GM18868 (cell line): ENCODE measurements around the gene CRELD2.
A peak's percentile ranks its signal among the peaks of the same experiment; 100 is the strongest.

Experiments used
- ATAC-seq: cut with Tn5 transposase; IDR thresholded peaks from one replicate; pipeline ENCODE4 v1.9.1; 2021; ENCODE audit warnings: mild to moderate bottlenecking, moderate library complexity; ENCODE audit not compliant: unreplicated experiment

Gene CRELD2

GRCh38 chr22:49917974-49918910 is at the start of gene CRELD2, which contains the start of gene ALG12:
Gene CRELD2, plus strand, starts transcription at chr22:49918634. Its CDS starts 136 bp downstream, at chr22:49918770.
Gene ALG12, minus strand, starts transcription at chr22:49918438. Its CDS starts 4,673 bp downstream, at chr22:49913765.
- ATAC-seq = peak; percentile 94

DNA sequence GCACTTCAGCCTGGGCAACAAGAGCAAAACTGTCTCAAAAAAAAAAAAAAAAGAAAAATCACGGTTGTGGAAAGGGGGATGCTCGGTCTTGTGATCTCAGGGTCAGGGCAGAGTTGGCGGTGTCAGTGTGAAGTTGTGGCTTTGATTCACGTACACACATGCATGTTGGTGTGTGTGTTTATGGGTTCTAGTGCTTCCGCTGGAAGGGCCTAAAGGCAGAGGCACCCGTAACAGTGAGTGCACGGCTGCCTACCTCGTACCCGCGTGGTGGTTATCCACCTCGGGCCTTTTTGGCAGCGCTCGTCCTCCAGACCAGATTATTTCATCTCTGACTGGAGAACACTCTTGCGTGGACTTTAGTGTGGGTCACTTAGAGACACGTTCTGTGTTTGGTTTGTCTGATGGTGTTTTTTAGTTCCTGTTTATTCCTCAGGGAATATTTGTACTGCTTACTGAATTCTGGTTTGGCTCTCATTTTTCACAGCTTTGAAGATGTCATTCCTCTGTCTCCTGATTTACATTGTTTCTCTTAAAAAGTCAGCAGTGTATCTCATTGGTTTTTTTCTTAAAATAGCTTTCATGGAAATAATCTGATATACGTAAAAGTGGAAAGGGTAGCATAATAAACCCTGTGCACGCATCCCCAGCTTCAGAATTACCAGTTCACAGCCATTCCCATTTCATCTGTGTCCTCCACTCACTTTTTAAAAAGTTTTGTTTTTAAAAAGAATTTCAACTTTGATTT is 49.2 kb upstream of the CRELD2 start:
- no peak for ATAC-seq

GRCh38 chr22:49869845-49870712 is 48.4 kb upstream of the CRELD2 start:
- ATAC-seq = no peak

DNA sequence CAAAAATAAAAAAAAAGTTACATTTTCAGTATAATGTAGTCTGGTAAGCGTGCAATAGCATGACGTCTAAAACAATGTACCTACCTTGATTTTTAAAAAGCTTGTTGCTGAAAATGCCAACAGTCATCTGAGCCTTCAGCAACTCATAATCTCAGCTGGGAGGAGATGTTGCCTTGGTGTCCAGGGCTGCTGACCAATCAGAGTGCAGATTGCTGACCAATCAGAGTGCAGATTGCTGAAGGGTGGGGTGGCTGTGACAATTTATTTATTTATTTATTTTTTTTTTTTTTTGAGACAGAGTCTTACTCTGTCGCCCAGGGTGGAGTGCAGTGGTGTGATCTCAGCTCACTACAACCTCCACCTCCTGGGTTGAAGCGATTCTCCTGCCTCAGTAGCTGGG is 47.0 kb upstream of the CRELD2 start:
- ATAC-seq = no peak

DNA sequence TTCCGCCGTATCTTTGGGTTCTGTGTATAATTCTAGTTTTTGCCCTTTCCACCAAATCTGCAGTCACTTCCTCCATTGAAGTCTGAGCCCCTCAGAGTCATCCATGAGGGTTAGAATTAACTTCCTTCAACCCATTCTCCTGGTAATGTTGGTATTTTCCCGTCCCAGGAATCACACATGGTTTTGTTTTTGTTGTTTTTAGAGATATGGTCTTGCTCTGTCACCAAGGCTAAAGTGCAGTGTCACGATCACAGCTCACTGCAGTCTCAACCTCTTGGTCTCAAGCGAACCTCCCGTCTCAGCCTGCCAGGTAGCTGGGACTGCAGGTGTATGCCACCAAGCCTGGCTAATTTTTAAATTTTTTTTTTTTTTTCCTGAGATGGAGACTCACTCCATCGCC is 46.1 kb upstream of the CRELD2 start:
- ATAC-seq = no peak

GRCh38 chr22:49873228-49873940 is 45.0 kb upstream of the CRELD2 start:
- ATAC-seq = no peak

DNA sequence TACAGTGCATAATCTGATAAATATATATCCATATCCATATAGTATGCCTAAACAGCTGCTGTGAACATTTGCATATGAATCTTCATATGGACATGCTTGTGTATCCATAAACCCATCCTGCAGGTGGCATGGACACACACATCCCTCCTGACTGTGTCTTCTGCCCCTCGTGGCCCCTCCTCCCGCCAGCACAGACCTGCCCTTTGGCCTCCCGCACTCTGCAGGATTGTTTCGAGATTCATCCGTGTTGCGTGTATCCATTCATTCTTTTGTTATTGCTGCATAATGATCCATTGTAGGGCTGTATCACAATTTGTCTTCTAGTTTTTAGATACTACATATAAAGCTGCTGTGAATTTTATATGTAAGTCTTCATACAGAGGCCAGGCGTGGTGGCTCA is 40.8 kb upstream of the CRELD2 start:
- no peak for ATAC-seq

DNA sequence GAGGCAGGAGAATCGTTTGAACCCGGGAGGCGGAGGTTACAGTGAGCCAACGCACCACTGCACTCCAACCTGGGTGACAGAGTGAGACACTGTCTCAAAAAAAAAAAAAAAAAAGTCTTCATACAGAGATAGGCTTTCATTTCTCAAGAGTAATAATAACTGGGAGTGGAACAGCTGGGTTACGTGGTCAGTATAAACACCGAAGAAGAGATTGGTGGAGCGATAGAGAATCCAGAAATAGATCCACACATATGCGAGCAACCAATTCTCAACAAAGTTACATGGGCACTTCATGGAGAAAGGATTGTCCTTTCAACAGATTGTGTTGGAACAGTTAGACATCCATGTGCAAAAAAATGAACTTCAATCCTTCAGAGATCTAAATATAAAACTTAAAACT is 40.2 kb upstream of the CRELD2 start:
- no peak for ATAC-seq

GRCh38 chr22:49879871-49880270 is 38.6 kb upstream of the CRELD2 start:
- no peak for ATAC-seq

DNA sequence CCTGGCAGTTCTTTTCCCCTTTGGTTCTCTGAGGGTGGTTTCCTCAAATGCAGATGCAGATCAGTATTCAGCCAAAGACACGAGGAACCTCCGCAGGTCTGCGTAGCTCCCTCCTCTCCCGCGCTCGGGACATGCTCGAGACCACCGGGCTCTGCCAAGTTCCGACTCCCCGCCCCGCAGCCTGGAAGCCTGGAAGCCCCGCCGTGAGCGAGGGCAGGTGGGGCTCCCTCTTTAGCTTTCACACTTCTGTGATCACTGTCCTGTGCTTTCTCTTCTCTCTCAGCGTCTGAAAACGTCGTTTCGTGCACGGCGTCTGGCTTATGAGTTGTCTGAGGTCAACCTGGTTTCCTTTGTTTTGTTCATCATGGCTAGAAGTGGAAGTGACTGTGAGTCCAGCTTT is 38.2 kb upstream of the CRELD2 start:
- ATAC-seq = no peak

- ATAC-seq = no peak
Observed at GRCh38 chr22:49881856-49882255, 36.6 kb upstream of the CRELD2 start.

- no peak for ATAC-seq
Observed at GRCh38 chr22:49882519-49883293, 35.7 kb upstream of the CRELD2 start.

DNA sequence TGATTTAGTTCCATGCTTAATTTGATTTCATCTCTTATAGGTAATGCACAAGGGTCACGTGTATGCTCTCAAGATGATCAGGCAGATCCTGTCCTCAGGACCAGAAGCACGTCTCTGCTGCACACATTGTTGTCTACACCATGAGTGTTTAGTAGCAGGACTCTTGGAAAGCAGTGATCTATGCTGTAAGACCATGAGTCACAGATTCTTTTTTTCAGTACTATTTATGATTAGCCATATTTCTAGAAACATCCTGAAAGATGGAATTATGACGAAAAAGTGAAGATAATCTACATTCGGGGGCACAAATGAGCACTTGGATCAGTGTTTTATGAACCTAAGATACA is 35.2 kb upstream of the CRELD2 start:
- no peak for ATAC-seq

- ATAC-seq = no peak
Observed at GRCh38 chr22:49884075-49884474, 34.4 kb upstream of the CRELD2 start.

GRCh38 chr22:49884503-49885260 is 33.8 kb upstream of the CRELD2 start:
- ATAC-seq = no peak

DNA sequence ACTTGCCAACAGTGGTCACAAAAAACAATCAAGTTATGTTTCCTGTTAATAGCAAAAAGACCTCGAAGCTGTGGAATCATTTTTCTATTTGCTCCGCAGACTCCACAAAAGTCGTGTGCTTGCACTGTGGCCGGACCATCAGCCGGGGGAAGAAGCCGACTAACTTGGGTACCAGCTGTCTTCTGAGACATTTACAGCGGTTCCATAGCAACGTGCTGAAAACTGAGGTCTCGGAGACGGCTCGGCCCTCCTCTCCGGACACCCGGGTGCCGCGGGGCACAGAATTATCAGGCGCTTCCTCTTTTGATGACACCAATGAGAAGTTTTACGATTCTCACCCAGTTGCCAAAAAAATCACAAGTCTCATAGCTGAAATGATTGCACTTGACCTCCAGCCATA is 33.2 kb upstream of the CRELD2 start:
- no peak for ATAC-seq

- no peak for ATAC-seq
Observed at GRCh38 chr22:49885881-49886280, 32.6 kb upstream of the CRELD2 start.

- no peak for ATAC-seq
Observed at GRCh38 chr22:49886346-49887063, 31.9 kb upstream of the CRELD2 start.
